Vagina (tissue), 2 donors: ENCODE data around the gene FOXS1. TPM values are rescaled to one million over a fixed set of nuclear protein-coding genes. Genes with fewer than 3 reads are reported as not detected.
"Not testable (repeated sequence)": the region's sequence is repeated elsewhere in the genome, so short reads cannot be mapped to it uniquely, and the experiment has no call there.

Experiments
- DNase-seq, 2 donors: peaks; one replicate each; pipeline ENCODE4 v3.0.0-alpha.2; 2017; ENCODE audit errors: extremely low spot score in 2 of 2
- H3K27ac ChIP-seq: fragments of 200-600 bp; sonication (generic); one replicate; pipeline ENCODE4 v1.5.1; 2019
- H3K27me3 ChIP-seq: fragments of 200-600 bp; sonication (generic); one replicate; pipeline ENCODE4 v1.5.1; 2019
- H3K36me3 ChIP-seq, 2 donors: fragments of 200-600 bp; sonication (generic); one replicate each; pipeline ENCODE4 v1.5.1; 2017 to 2019
- H3K4me1 ChIP-seq: fragments of 200-600 bp; sonication (generic); one replicate; pipeline ENCODE4 v1.5.1; 2019
- H3K4me3 ChIP-seq, 2 donors: fragments of 200-600 bp; sonication (generic); 1 replicate in 1 of 2; 2 replicates in 1 of 2; pipeline ENCODE4 v1.5.1; 2016 to 2019
- H3K9me3 ChIP-seq: fragments of 200-600 bp; sonication (generic); one replicate; pipeline ENCODE4 v1.5.1; 2019
- POLR2A ChIP-seq, 2 donors: fragments of 450-650 bp; IDR thresholded peaks; one replicate each; pipeline ENCODE4 v1.6.1; 2017; ENCODE audit warnings: antibody characterized with exemption in 2 of 2, mild to moderate bottlenecking in 2 of 2, moderate library complexity in 2 of 2
- POLR2AphosphoS5 ChIP-seq, 2 donors: sonication (generic); formaldehyde crosslinking; IDR thresholded peaks; one replicate each; pipeline ENCODE4 v1.9.0; 2017; ENCODE audit warnings: antibody characterized with exemption in 2 of 2, mild to moderate bottlenecking in 2 of 2, low read depth in 1 of 2; ENCODE audit not compliant: insufficient read depth in 1 of 2
- intact Hi-C: fragments of 100-400 bp; cut with DNase I; formaldehyde crosslinking; loops from one replicate; pipeline ENCODE4 v1.15.1; 2023
- total RNA-seq: library from RNA; depleted of rRNA; stranded (reverse); fragments of >200 nt; gene quantifications from one replicate; pipeline ENCODE4 v1.2.3, GENCODE V29; 2016
- TF ChIP-seq, protein P1 (sequence below), 3 experiments: fragments of 450-650 bp in 2 of 3; fragments of 200-600 bp in 1 of 3; sonication (generic) in 1 of 3; IDR thresholded peaks; one replicate each; pipeline ENCODE4 v1.5.1; 2017 to 2019; ENCODE audit warnings: antibody characterized with exemption in 3 of 3, mild to moderate bottlenecking in 2 of 3, moderate library complexity in 2 of 3

The FOXS1 gene
- total RNA-seq, 1 donor from 2014 or later: not detected

DNA sequence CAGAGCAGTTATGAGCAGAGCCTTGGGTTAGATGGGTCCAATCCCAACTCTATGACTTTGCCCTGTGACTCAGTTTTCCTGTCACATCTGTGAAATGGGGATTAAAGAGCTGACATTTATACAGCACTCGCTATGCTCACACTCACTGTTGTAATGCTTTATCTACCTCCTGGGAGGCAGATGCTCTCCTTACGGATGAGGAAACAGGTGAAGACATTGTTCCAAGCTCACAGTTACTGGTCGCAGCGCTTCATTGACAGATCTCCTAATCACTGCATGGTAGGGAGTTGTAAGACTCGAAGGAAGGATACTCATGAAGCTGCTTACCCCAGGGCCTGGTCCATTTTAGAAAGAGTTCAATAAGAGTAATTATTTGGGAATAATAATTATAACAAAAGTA, 29.2 kb downstream of the FOXS1 start:
- no peak overlapping the region for H3K27ac ChIP-seq
- H3K4me3 ChIP-seq: no peak overlapping the region
- no peaks in the 10 kb centered on the region for H3K9me3 ChIP-seq
- no peak for DNase-seq
- H3K27me3 ChIP-seq: no peaks in the 10 kb centered on the region
- intact Hi-C loops: no loop called here
- no peaks in the 10 kb centered on the region for H3K36me3 ChIP-seq
- TF ChIP-seq, protein P1, sequence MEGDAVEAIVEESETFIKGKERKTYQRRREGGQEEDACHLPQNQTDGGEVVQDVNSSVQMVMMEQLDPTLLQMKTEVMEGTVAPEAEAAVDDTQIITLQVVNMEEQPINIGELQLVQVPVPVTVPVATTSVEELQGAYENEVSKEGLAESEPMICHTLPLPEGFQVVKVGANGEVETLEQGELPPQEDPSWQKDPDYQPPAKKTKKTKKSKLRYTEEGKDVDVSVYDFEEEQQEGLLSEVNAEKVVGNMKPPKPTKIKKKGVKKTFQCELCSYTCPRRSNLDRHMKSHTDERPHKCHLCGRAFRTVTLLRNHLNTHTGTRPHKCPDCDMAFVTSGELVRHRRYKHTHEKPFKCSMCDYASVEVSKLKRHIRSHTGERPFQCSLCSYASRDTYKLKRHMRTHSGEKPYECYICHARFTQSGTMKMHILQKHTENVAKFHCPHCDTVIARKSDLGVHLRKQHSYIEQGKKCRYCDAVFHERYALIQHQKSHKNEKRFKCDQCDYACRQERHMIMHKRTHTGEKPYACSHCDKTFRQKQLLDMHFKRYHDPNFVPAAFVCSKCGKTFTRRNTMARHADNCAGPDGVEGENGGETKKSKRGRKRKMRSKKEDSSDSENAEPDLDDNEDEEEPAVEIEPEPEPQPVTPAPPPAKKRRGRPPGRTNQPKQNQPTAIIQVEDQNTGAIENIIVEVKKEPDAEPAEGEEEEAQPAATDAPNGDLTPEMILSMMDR (IDR thresholded peaks at IDR 0.05): no peak
- TF ChIP-seq POLR2A (IDR thresholded peaks at IDR 0.05) (no peak), POLR2AphosphoS5 (IDR thresholded peaks at IDR 0.05; ENCODE audit: insufficient read depth in 1 of 2, low read depth in 1 of 2) (no peak)
- H3K4me1 ChIP-seq: no peaks in the 10 kb centered on the region

DNA sequence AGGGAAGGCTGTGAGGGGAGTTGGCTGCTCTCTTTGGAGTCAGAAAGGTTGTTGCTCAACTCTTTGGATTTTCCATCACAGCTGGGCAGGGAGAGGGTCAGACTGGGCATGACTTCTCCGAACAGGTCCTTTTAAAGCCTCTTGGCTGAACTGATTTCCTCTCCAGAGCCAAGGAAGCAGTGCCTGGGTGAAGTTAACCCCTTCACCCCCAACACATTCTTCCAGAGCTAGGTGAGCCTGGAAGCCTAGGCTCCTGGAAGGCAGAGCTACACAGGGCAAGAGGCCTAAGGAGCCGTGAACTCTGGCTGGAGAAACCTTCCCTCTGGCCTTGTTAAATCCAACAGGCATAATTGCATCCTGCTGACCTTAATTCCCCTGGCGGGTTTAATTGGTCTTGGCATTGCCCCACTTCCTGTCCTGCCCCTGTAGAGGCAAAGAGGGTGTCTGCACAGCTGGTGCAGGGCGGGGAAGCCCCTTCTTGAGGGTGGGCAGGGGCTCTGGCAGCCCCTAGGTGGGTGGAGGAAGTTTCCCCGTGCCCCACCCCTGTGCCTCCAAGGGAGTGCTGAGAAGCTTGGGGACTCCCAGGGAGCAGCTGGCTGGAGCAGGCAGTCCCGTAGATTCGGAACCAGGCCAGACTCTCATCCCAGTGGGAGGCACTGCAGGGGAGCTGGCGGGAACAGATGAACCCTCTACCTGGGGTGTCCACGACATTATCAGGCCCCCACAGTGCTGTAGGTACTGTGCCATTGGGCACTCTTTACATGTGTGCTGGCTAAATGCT, 29.8 kb downstream of the FOXS1 start:
- Histone ChIP-seq H3K4me1 (no peaks in the 10 kb centered on the region), H3K27me3 (no peaks in the 10 kb centered on the region), H3K9me3 (no peaks in the 10 kb centered on the region), H3K27ac (no peak overlapping the region), H3K36me3 (no peaks in the 10 kb centered on the region), H3K4me3 (no peak overlapping the region)
- no peak for DNase-seq
- intact Hi-C loops: no loop called here
- no peak for TF ChIP-seq POLR2A (IDR thresholded peaks at IDR 0.05)
- TF ChIP-seq, protein P1 (IDR thresholded peaks at IDR 0.05): no peak
- no peak for TF ChIP-seq POLR2AphosphoS5 (IDR thresholded peaks at IDR 0.05; ENCODE audit: insufficient read depth in 1 of 2, low read depth in 1 of 2)

DNA sequence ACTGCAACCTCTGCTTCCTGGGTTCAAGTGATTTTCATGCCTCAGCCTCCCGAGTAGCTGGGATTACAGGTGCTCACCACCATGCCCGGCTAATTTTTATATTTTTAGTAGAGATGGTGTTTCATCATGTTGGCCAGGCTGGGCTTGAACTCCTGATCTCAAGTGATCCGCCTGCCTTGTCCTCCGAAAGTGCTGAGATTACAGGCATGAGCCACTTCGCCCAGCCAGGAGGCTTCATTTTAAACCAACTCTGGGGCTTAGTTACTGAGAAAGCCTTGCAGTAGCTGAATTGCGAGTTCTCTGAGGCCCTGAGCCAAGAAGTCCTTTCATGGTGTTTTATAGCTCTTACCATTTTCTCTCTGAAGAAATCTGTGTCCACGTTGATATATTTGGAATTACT, 31.3 kb downstream of the FOXS1 start:
- intact Hi-C loops: not testable (repeated sequence)

DNA sequence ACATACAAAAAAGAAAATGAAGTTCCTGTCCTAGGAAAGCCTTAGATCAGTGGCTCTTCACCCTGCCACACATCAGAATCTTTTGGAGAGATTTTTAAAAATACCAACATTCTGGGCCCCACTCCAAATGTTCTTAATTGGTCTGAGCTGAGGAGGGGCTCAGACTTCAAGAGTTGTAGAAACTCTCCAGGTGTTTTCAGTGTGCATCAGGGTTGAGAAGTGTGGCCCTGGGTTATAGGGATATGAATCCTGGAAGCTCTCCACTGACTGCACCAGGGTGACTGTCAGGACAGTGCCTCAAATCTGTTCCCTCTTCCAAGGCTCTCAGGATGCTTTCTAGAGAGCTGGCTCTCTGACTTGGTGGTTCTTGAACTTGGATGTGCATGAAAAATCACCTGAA, 31.8 kb downstream of the FOXS1 start:
- intact Hi-C loops: no loop called here

More for the DNA sequence above, 31.3 kb downstream of the FOXS1 start:
- not testable (repeated sequence) for H3K27ac ChIP-seq, H3K4me1 ChIP-seq, DNase-seq, H3K27me3 ChIP-seq, H3K36me3 ChIP-seq, H3K4me3 ChIP-seq, H3K9me3 ChIP-seq

DNA sequence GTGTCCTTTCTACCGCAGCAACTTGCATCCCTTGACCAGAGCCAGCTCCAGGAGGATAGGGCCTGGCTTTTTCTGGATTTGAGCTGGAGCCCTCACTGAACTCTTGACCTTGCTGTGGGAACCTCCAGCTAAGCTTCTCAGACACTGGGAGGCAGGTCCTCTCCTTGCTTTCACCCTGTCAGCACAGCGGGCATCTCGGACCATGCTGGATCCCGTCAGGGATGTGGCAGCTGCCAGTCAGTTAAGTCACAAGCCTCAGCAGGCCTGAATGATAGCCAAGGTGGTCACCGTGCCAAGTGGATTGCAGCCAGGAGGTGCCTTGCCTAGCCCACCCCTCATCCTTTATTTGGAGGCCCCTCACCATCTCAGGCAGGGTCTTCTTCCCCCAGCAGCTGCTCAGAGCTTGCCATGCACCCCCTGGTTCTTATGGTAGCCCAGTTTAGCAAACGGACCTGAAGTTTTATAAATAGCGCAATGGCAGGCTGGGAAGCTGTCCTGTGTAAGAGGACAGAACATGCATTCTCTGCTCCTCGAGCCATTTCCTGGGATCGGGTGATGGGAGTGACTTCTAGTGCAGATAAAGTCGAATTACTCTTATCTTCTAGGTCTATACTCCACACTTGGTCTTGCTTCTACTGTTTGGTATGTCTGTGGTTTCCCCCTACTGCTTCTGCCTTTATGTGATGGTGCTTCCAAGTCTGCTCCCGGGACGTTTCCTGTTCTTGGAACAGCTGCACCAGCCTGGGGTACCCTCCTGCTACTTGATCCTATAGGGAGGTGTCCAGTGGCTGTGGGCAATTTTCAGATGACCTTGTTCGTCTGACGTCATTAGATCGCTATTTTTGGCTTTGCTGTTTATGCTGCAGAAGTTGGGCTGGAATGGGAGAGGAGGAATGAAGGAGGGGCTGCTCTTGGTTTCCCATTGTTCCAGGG, 33.3 kb downstream of the FOXS1 start:
- no peak for DNase-seq
- intact Hi-C loops: no loop called here
- Histone ChIP-seq H3K4me3 (no peak overlapping the region), H3K9me3 (no peaks in the 10 kb centered on the region), H3K4me1 (no peaks in the 10 kb centered on the region), H3K36me3 (no peaks in the 10 kb centered on the region), H3K27me3 (no peaks in the 10 kb centered on the region), H3K27ac (no peak overlapping the region)
- TF ChIP-seq, protein P1 (IDR thresholded peaks at IDR 0.05): no peak
- TF ChIP-seq POLR2A (IDR thresholded peaks at IDR 0.05) (no peak), POLR2AphosphoS5 (IDR thresholded peaks at IDR 0.05; ENCODE audit: insufficient read depth in 1 of 2, low read depth in 1 of 2) (no peak)

More for the DNA sequence above, 31.8 kb downstream of the FOXS1 start:
- Histone ChIP-seq H3K9me3 (no peaks in the 10 kb centered on the region), H3K27me3 (no peaks in the 10 kb centered on the region), H3K4me3 (no peak overlapping the region), H3K27ac (no peak overlapping the region), H3K36me3 (no peaks in the 10 kb centered on the region), H3K4me1 (no peaks in the 10 kb centered on the region)
- no peak for DNase-seq
- TF ChIP-seq POLR2AphosphoS5 (IDR thresholded peaks at IDR 0.05; ENCODE audit: insufficient read depth in 1 of 2, low read depth in 1 of 2) (no peak), POLR2A (IDR thresholded peaks at IDR 0.05) (no peak)
- TF ChIP-seq, protein P1 (IDR thresholded peaks at IDR 0.05): no peak
